ENCODE measurements around the gene ZNF365. TPM values are rescaled to one million over a fixed set of nuclear protein-coding genes. Genes with fewer than 3 reads are reported as not detected.

The ZNF365 gene
- total and polyA plus RNA-seq, 2 of the 8 experiments (the other 6 are each of a cell fraction or from before 2014, with no cell fraction given), result 0.41 to 0.43 TPM

DNA sequence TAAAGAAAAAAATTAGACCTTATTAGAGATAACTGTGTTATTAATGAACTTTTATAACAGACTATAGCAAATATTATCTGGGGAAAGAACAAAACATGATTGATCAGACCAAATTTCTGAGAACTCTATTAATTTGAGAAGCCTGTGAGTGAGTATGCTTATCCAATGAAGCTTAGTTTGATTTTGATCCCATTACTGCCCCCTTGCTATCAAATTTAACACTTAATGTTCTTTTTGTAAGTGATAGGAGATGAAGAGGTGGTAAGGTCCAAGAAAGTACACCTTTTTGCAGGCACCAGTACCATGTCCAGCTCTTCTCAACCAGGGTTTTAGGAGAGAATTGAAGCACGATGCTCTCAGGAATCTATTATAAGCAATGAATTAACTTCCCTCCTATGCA, 49.9 kb downstream of the ZNF365 start:
- H2BK5ac ChIP-seq (ENCODE audit: low read depth, low read length), result no peak overlapping the region
- no peak for FAIRE-seq
- no peak overlapping the region for H3K4me3 ChIP-seq (ENCODE audit: extremely low read depth in 1 of 4, insufficient read depth in 2 of 4, low read depth in 3 of 4, low read length in 4 of 4)
- H4K8ac ChIP-seq (ENCODE audit: extremely low read depth, insufficient read depth, low read length), result no peak overlapping the region
- no peak overlapping the region for H4K91ac ChIP-seq (replicated peaks; ENCODE audit: insufficient read length, low read length)
- no peaks in the 10 kb centered on the region for H3K79me2 ChIP-seq (ENCODE audit: control insufficient read depth in 1 of 2, insufficient read depth in 2 of 2, low read length in 2 of 2)
- WGBS, 2 experiments (ENCODE audit: extremely low coverage in 1 of 2, insufficient coverage in 1 of 2, insufficient read length in 1 of 2, insufficient replicate concordance in 2 of 2, low coverage in 1 of 2, low lambda C conversion rate in 2 of 2, missing lambda C conversion rate in 1 of 2), result 94% methylated on average over 1 of the region's 1 CpG; no CpG with 5 or more reads in 1 of the 2 experiments
- H2AFZ ChIP-seq (ENCODE audit: low read length), result no peak overlapping the region
- TF ChIP-seq CTCF (IDR thresholded peaks at IDR 0.05; ENCODE audit: control extremely low read depth in 1 of 3, insufficient read depth in 1 of 3, low read depth in 1 of 3, low read length in 3 of 3) (peak in 1 of 3 experiments; percentile 20; a peak in 1 of 4 replicates), FOSL1 (IDR thresholded peaks at IDR 0.05; ENCODE audit: insufficient read depth, low read depth, low read length) (no peak), RAD21 (IDR thresholded peaks at IDR 0.05 in 1 of 2, conservative IDR thresholded peaks at IDR 0.05 in 1 of 2; ENCODE audit: low read depth in 2 of 2, low read length in 2 of 2) (0 out of 4 replicates have a peak, but pooled peaks have one; percentile 5 to 6), EP300 (IDR thresholded peaks at IDR 0.05; ENCODE audit: borderline replicate concordance in 1 of 2, low read depth in 2 of 2, low read length in 2 of 2) (no peak)
- H3K4me2 ChIP-seq (ENCODE audit: insufficient read depth in 1 of 2, low read depth in 2 of 2, low read length in 2 of 2), result no peak overlapping the region
- H2BK20ac ChIP-seq (ENCODE audit: low read length), result no peak overlapping the region
- peaks cover 0 to 5% (median 1%) of the 10 kb centered on the region in 4 experiments; a peak in 2 of 7 replicates for H3K4me1 ChIP-seq (replicated peaks in 1 of 4; ENCODE audit: control insufficient read depth in 3 of 4, insufficient read depth in 4 of 4, low read length in 3 of 4)
- no peak for DNase-seq (ENCODE audit: low read depth in 1 of 2, low spot score in 2 of 2)
- H3K18ac ChIP-seq (ENCODE audit: extremely low read depth, low read length), result no peak overlapping the region
- no peak overlapping the region for H3K4ac ChIP-seq (replicated peaks; ENCODE audit: insufficient read length, low read depth, low read length)
- no peak overlapping the region for H2BK12ac ChIP-seq (ENCODE audit: low read depth, low read length)
- no peak overlapping the region for H3K14ac ChIP-seq (ENCODE audit: insufficient read length)
- H3K79me1 ChIP-seq (ENCODE audit: low read depth, low read length), result no peaks in the 10 kb centered on the region
- H3K27ac ChIP-seq (ENCODE audit: low read depth, low read length), result no peak overlapping the region
- CTCF ChIA-PET (ENCODE audit: partially characterized antibody), result interaction anchor here (0.8 to 1.6 kb wide), 4 partner anchors 9 to 171 kb away, joined by 3 to 10 read pairs (median 4); no protein-coding TSS in a partner anchor
- H3K9ac ChIP-seq (replicated peaks in 1 of 4; ENCODE audit: extremely low read depth in 1 of 4, low read depth in 3 of 4, low read length in 3 of 4), result no peak overlapping the region
- no peak overlapping the region for H4K5ac ChIP-seq (ENCODE audit: insufficient read length, low read depth, low read length)
- no peak overlapping the region for H2AK5ac ChIP-seq (ENCODE audit: low read depth, low read length)
- peaks cover 14 to 35% (median 15%) of the 10 kb centered on the region in 4 experiments; a peak in 6 of 7 replicates for H3K27me3 ChIP-seq (replicated peaks in 1 of 4; ENCODE audit: control insufficient read depth in 3 of 4, extremely low read depth in 1 of 4, insufficient read depth in 3 of 4, low read length in 3 of 4)
- no peak overlapping the region for H2BK15ac ChIP-seq (ENCODE audit: low read length)
- no peak overlapping the region for H3K23ac ChIP-seq (ENCODE audit: insufficient read length)
- peaks cover 0 to 2% of the 10 kb centered on the region in 2 experiments for H4K20me1 ChIP-seq (replicated peaks in 1 of 2; ENCODE audit: control insufficient read depth in 1 of 2, insufficient read depth in 2 of 2, low read length in 2 of 2)
- POLR2A ChIA-PET (ENCODE audit: partially characterized antibody), result no interaction called here
- no peaks in the 10 kb centered on the region for H3K36me3 ChIP-seq (ENCODE audit: control insufficient read depth in 2 of 4, insufficient read depth in 4 of 4, low read length in 3 of 4)
- no peaks in the 10 kb centered on the region for H3K9me3 ChIP-seq (ENCODE audit: insufficient read depth in 2 of 2, low read depth in 1 of 2, low read length in 1 of 2)
- H3K56ac ChIP-seq (replicated peaks; ENCODE audit: insufficient read length, low read depth, low read length), result no peak overlapping the region
- H2BK120ac ChIP-seq (replicated peaks; ENCODE audit: low read depth, low read length), result no peak overlapping the region
- no peaks in the 10 kb centered on the region for H3K23me2 ChIP-seq (ENCODE audit: low read depth, low read length)

All from H1 (cell line).